ENCODE measurements around the gene PSMC4. TPM values are rescaled to one million over a fixed set of nuclear protein-coding genes. Genes with fewer than 3 reads are reported as not detected.

PSMC4 gene
- polyA plus RNA-seq, 12 donors: 47.7 to 58.4 (median 51.3) TPM; not detected in 1

Other genes with a start within 250 kb of the PSMC4 start
- gene CLC, start 233.1 kb upstream of the PSMC4 start, polyA plus RNA-seq (ENCODE audit: insufficient read length in 12 of 12): 10 to 100 TPM in 1 of 12 donors, 1 to 10 TPM in 6, under 1 TPM in 2, not detected in 3; 0.77 to 15.0 (median 1.3) TPM
- gene LEUTX, start 192.3 kb upstream of the PSMC4 start, polyA plus RNA-seq (ENCODE audit: insufficient read length in 12 of 12): not detected
- 10 to 100 TPM in 11 of 12 donors, not detected in 1; 30.2 to 72.9 (median 46.0) TPM for gene DYRK1B, start 137.0 kb upstream of the PSMC4 start, polyA plus RNA-seq (ENCODE audit: insufficient read length in 12 of 12)
- 100 to 1,000 TPM in 11 of 12 donors, not detected in 1; 213 to 300 (median 229) TPM for gene FBL, start 124.8 kb upstream of the PSMC4 start, polyA plus RNA-seq (ENCODE audit: insufficient read length in 12 of 12)
- gene FCGBP, start 36.5 kb upstream of the PSMC4 start, polyA plus RNA-seq (ENCODE audit: insufficient read length in 12 of 12): 10 to 100 TPM in 2 of 12 donors, 1 to 10 TPM in 9, not detected in 1; 2.2 to 75.3 (median 4.8) TPM
- 1 to 10 TPM in 11 of 12 donors, not detected in 1; 2.0 to 7.5 (median 4.9) TPM for gene ZNF546, start 25.9 kb downstream of the PSMC4 start, polyA plus RNA-seq (ENCODE audit: insufficient read length in 12 of 12)
- 10 to 100 TPM in 7 of 12 donors, 1 to 10 TPM in 4, not detected in 1; 8.4 to 33.7 (median 14.4) TPM for gene ZNF780B, start 85.1 kb downstream of the PSMC4 start, polyA plus RNA-seq (ENCODE audit: insufficient read length in 12 of 12)
- gene ZNF780A, start 119.8 kb downstream of the PSMC4 start, polyA plus RNA-seq (ENCODE audit: insufficient read length in 12 of 12): 10 to 100 TPM in 4 of 12 donors, 1 to 10 TPM in 7, not detected in 1; 6.8 to 12.6 (median 9.0) TPM
- gene MAP3K10, start 220.3 kb downstream of the PSMC4 start, polyA plus RNA-seq (ENCODE audit: insufficient read length in 12 of 12): 10 to 100 TPM in 2 of 12 donors, 1 to 10 TPM in 9, not detected in 1; 6.0 to 15.5 (median 7.9) TPM
- under 1 TPM in 6 of 12 donors, not detected in 6; 0.11 to 0.26 (median 0.15) TPM for gene TTC9B, start 247.2 kb downstream of the PSMC4 start, polyA plus RNA-seq (ENCODE audit: insufficient read length in 12 of 12)

Data from muscle of arm (tissue), 12 donors.